ENCODE measurements around the gene MGAT4A. TPM values are rescaled to one million over a fixed set of nuclear protein-coding genes. Genes with fewer than 3 reads are reported as not detected.

The MGAT4A gene
- total and polyA plus RNA-seq, 9 of the 15 experiments (the other 6 are each of a cell fraction or from before 2014, with no cell fraction given), result 0.03 to 0.53 (median 0.18) TPM; not detected in 2

DNA sequence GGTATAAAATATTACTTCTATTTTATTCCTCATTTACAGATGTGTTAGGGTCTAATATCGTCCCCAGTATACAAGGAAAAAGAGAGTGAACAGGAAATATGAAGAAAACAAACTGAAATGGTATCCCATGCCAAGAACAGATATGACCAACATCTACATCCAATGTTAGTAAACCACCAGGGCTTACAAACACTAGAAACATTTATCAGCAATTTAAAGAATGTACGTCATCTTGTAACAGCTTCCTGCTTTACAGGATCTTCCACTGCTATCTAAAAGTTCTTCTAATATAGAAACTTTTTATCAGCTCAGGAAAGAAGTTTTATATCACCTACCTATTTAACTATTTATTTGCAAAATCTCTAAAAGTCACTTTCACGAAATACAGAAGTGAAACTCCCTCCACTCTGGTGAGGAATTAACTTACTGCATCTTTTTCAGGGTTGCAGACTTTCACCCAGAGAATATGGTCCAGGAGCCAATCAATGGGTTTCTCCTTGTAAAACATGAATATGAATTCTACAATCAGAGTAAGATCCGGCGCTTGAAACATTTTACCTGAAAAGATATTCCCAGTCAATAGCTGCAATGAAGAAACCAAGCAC, 87.3 kb downstream of the MGAT4A start:
- in situ Hi-C loops (cut with MboI), result no loop called here
- FAIRE-seq (no peak), ATAC-seq (no peak), DNase-seq (ENCODE audit: extremely low read depth in 1 of 4, low spot score in 3 of 4) (no peak)
- Histone ChIP-seq H3K4me1 (replicated peaks in 1 of 2; ENCODE audit: control insufficient read depth in 2 of 2, insufficient read depth in 2 of 2, low read length in 2 of 2) (no peaks in the 10 kb centered on the region), H3K9me1 (ENCODE audit: control insufficient read depth, insufficient read depth, low read length) (no peaks in the 10 kb centered on the region), H3K27me3 (ENCODE audit: control insufficient read depth in 2 of 2, insufficient read depth in 2 of 2, low read length in 2 of 2) (peaks cover 9 to 11% of the 10 kb centered on the region in 2 experiments; a peak in 3 of 5 replicates), H4K20me1 (replicated peaks; ENCODE audit: control insufficient read depth, insufficient read depth, low read length) (no peaks in the 10 kb centered on the region), H3K79me2 (ENCODE audit: control insufficient read depth, insufficient read depth, low read length) (no peaks in the 10 kb centered on the region), H3K27ac (ENCODE audit: extremely low read depth, low read depth, low read length) (no peak overlapping the region), H2AFZ (ENCODE audit: low read depth, low read length) (no peak overlapping the region), H3K4me2 (ENCODE audit: insufficient read depth, low read length) (no peak overlapping the region), H3K9me3 (replicated peaks; ENCODE audit: control insufficient read depth, insufficient read depth, low read depth, low read length) (0 out of 2 replicates have a peak, but pooled peaks cover 1% of the 10 kb centered on the region), H3K36me3 (ENCODE audit: control insufficient read depth, insufficient read depth, low read length) (no peaks in the 10 kb centered on the region), H3K9ac (ENCODE audit: insufficient read depth in 1 of 2, low read depth in 2 of 2, low read length in 2 of 2) (no peak overlapping the region), H3K4me3 (no peak overlapping the region)
- WGBS (ENCODE audit: insufficient coverage, low coverage, missing lambda C conversion rate), result 1% methylated on average over 5 of the region's 5 CpGs
- no peak for TF ChIP-seq RCOR1 (IDR thresholded peaks at IDR 0.05; ENCODE audit: borderline replicate concordance in 1 of 2, low read depth in 2 of 2, low read length in 2 of 2)
- no peak for TF ChIP-seq KAT2B (IDR thresholded peaks at IDR 0.05; ENCODE audit: low read depth, low read length)
- no peak for TF ChIP-seq ATF4 (CRISPR knock-in tag; IDR thresholded peaks at IDR 0.05)
- no peak for TF ChIP-seq SMAD2 (IDR thresholded peaks at IDR 0.05; ENCODE audit: low read depth, low read length)
- TF ChIP-seq ILK (tag; IDR thresholded peaks at IDR 0.05; ENCODE audit: borderline replicate concordance, low read depth), result no peak
- TF ChIP-seq EP300 (IDR thresholded peaks at IDR 0.05; ENCODE audit: low read length), result no peak
- TF ChIP-seq HDAC6 (IDR thresholded peaks at IDR 0.05; ENCODE audit: low read depth, low read length), result no peak
- TF ChIP-seq RBM14 (IDR thresholded peaks at IDR 0.05; ENCODE audit: borderline replicate concordance, insufficient read depth, low read depth, low read length), result no peak
- no peak for TF ChIP-seq DACH1 (IDR thresholded peaks at IDR 0.05; ENCODE audit: partially characterized antibody)
- TF ChIP-seq, protein P1, sequence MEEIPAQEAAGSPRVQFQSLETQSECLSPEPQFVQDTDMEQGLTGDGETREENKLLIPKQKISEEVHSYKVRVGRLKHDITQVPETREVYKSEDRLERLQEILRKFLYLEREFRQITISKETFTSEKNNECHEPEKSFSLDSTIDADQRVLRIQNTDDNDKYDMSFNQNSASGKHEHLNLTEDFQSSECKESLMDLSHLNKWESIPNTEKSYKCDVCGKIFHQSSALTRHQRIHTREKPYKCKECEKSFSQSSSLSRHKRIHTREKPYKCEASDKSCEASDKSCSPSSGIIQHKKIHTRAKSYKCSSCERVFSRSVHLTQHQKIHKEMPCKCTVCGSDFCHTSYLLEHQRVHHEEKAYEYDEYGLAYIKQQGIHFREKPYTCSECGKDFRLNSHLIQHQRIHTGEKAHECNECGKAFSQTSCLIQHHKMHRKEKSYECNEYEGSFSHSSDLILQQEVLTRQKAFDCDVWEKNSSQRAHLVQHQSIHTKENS (CRISPR knock-in tag; IDR thresholded peaks at IDR 0.05), result no peak
- intact Hi-C loops (cut with micrococcal nuclease), result no loop called here
- BruUV-seq (replicated peaks), result no TSS peak
- ChIA-PET CTCF (ENCODE audit: low intra/inter-chr PET ratio) (no interaction called here), POLR2A (no interaction called here)

Measured in K562 (cell line).